Skeletal muscle tissue (tissue), 4 donors: ENCODE results near the gene CCN6. TPM values are rescaled to one million over a fixed set of nuclear protein-coding genes. Genes with fewer than 3 reads are reported as not detected.

ENCODE experiments used
- H3K27ac ChIP-seq: one replicate; pipeline ENCODE4 v1.7.0; 2013; ENCODE audit warnings: mild to moderate bottlenecking, low read depth, low read length, inconsistent platforms
- H3K27me3 ChIP-seq, 3 donors: one replicate each; pipeline ENCODE4 v1.7.0; 2013; ENCODE audit warnings: low read length in 3 of 3; ENCODE audit not compliant: control insufficient read depth in 3 of 3, insufficient read depth in 3 of 3
- H3K36me3 ChIP-seq, 3 donors: one replicate each; pipeline ENCODE4 v1.7.0; 2013; ENCODE audit warnings: low read length in 3 of 3; ENCODE audit not compliant: control insufficient read depth in 3 of 3, insufficient read depth in 3 of 3
- H3K4me1 ChIP-seq, 3 donors: one replicate each; pipeline ENCODE4 v1.7.0; 2013; ENCODE audit warnings: low read length in 3 of 3, mild to moderate bottlenecking in 3 of 3; ENCODE audit not compliant: control insufficient read depth in 3 of 3, insufficient read depth in 3 of 3
- H3K4me3 ChIP-seq, 3 donors: one replicate each; pipeline ENCODE4 v1.7.0; 2013; ENCODE audit warnings: low read length in 3 of 3
- H3K9ac ChIP-seq, 3 donors: one replicate each; pipeline ENCODE4 v1.7.0; 2013; ENCODE audit warnings: low read length in 3 of 3, mild to moderate bottlenecking in 3 of 3, moderate library complexity in 2 of 3, low read depth in 1 of 3
- H3K9me3 ChIP-seq, 3 donors: one replicate each; pipeline ENCODE4 v1.7.0; 2013; ENCODE audit warnings: low read length in 3 of 3; ENCODE audit not compliant: control insufficient read depth in 3 of 3
- total RNA-seq: library from RNA; depleted of rRNA; stranded (reverse); fragments of >200 nt; gene quantifications from one replicate; pipeline ENCODE4 v1.2.3, GENCODE V29; 2014
- donor health status: Osteomylitis.

CCN6 gene
- total RNA-seq, 1 donor from 2014 or later: not detected

DNA sequence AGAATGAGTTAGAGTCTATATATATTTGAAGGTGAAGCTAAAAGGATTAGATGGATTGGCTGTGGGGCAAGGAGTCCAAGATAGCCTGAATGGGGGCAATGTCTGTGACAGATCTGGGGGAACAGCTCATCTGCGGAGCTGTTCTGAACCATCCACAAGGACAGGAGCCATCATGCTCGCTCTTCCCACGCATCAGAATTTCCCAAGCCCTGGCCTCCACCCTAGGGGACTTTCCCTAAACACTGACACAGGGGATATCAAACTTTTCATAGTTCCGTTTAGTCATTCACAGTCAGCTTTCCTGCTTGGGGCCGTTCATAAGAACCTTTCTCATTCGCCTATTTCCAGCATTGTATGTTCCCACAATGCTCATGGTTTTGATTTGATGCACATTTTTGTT lies 37.6 kb upstream of the CCN6 start:
- Histone ChIP-seq H3K9me3 (no peaks in the 10 kb centered on the region), H3K36me3 (no peaks in the 10 kb centered on the region), H3K4me3 (no peak overlapping the region), H3K27ac (no peak overlapping the region), H3K27me3 (no peaks in the 10 kb centered on the region), H3K9ac (no peak overlapping the region), H3K4me1 (peaks cover 13 to 21% (median 20%) of the 10 kb centered on the region in 3 donors)

DNA sequence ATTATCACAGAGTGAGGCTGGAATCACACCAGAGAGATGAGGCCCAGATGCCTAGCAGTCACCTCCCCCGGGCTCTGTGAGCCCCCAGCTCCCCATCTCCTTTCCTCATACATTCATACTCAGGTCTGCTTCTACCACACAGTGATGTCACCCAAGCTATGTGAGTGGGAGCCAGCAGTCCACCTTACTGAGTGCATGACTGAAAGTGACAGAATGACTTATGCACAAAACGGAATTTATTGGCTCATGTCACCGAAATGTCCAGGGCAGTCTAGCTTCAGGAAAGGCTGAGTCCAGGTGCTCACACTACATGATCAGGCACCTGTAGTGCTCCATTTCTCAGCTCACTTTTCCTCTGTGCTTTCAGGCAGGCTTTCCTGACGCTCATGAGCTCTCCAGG lies 36.7 kb upstream of the CCN6 start:
- no peak overlapping the region for H3K27ac ChIP-seq
- H3K4me3 ChIP-seq: no peak overlapping the region
- H3K36me3 ChIP-seq: no peaks in the 10 kb centered on the region
- peaks cover 13 to 21% (median 20%) of the 10 kb centered on the region in 3 donors for H3K4me1 ChIP-seq
- no peaks in the 10 kb centered on the region for H3K9me3 ChIP-seq
- H3K27me3 ChIP-seq: no peaks in the 10 kb centered on the region
- no peak overlapping the region for H3K9ac ChIP-seq

DNA sequence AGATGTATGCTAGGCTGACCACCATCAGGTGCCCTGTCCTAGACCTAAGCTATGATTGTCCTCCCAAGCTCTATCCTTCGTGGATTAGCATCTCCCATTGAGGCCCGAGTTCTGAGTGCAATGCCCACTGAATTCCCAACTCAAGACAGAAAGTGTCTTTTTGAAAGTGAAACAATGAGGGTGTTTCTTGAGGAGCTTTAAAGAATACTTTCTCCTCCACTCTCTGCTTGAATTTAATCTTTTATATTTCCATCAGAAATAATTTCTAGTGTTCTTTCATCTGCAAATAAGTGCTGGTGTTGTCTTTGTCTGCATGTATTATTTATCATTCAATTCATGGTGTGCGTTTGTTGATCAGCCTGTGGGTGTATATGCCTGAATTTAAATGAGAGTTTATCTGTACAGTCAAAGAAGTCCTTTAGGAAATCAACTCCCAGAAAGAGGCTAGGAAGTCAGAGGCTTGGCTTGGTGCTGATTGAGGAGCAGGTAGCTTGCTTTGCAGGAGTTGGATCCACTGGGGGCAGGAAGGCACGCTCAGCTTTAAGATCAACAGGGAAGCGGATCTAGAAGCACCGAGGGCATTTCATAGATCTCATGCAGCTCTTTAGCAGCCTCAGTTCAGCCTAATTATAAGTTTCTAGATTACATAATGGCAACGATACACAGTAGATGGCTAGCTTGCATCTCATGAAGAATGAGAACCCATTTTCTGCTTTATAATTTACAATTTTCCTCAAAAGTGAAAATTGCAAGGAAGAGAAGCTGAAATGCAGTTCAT lies 36.0 kb upstream of the CCN6 start:
- Histone ChIP-seq H3K9me3 (no peaks in the 10 kb centered on the region), H3K27me3 (no peaks in the 10 kb centered on the region), H3K4me1 (peaks cover 13 to 21% (median 20%) of the 10 kb centered on the region in 3 donors), H3K27ac (no peak overlapping the region), H3K4me3 (no peak overlapping the region), H3K36me3 (no peaks in the 10 kb centered on the region), H3K9ac (no peak overlapping the region)

DNA sequence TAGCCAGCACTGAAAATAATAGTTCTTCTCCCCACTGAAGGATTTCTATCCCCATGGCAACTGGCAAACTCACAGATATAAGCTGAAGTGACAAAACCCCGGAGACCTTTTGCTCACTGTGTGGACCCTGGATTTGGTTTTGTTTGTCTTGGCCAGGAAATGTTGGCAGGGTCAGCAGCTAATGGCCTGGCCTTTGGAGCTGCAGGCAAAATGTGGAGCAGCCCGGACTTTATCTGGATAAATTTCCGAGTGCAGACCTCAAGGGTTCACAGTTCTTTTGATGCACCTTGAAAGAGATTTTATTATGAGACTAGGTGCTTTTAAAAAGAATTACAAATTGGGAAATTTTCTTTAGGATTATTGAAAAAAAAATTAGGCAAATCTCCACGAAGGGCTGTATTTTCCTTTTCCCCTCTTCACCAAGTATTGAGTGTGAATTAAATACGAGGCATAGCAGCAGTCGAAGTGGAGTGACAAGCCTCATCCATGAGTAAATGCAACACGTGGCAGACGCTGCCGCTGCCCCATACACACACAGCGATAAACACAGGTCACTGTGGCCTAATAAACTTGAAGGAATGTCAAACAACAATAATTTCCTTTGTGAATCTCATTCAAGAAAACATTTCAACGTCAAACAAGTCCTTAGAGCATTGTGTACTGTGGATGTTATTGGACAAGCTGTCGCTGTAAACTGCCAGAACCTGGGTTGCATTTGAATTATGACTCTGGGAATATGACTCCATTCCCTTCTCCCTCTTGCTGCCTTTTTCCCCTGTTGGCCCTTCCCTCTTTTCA lies 35.1 kb upstream of the CCN6 start:
- H3K4me3 ChIP-seq: no peak overlapping the region
- H3K27me3 ChIP-seq: no peaks in the 10 kb centered on the region
- H3K27ac ChIP-seq: no peak overlapping the region
- H3K9ac ChIP-seq: no peak overlapping the region
- H3K36me3 ChIP-seq: no peaks in the 10 kb centered on the region
- peaks cover 13 to 21% (median 20%) of the 10 kb centered on the region in 3 donors for H3K4me1 ChIP-seq
- peaks cover 0 to 2% (median 0%) of the 10 kb centered on the region in 3 donors for H3K9me3 ChIP-seq

DNA sequence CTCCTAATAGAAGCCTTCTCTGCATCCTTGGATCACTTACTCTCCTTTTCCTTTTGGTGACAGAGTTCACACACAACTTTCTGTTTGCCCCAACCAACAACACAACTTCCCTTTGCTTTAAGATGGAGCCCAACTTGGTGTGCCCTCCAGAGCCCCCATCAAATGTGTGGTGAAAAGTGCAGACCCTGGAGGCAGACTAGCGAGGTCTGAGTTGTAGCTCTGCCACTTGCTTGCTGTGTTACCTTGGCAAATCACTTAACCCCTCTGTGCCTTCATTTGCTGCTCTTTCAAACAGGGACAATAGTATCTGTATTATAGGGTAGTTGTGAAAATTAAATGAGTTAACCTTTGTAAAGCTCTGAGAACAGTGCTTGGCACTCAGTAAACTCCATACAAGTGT lies 34.3 kb upstream of the CCN6 start:
- H3K4me3 ChIP-seq: peak overlapping the region in 1 of 3 donors; percentile 20
- H3K9me3 ChIP-seq: peaks cover 0 to 2% (median 2%) of the 10 kb centered on the region in 3 donors
- no peaks in the 10 kb centered on the region for H3K27me3 ChIP-seq
- no peak overlapping the region for H3K9ac ChIP-seq
- H3K4me1 ChIP-seq: peaks cover 13 to 21% (median 20%) of the 10 kb centered on the region in 3 donors
- H3K27ac ChIP-seq: no peak overlapping the region
- H3K36me3 ChIP-seq: no peaks in the 10 kb centered on the region

DNA sequence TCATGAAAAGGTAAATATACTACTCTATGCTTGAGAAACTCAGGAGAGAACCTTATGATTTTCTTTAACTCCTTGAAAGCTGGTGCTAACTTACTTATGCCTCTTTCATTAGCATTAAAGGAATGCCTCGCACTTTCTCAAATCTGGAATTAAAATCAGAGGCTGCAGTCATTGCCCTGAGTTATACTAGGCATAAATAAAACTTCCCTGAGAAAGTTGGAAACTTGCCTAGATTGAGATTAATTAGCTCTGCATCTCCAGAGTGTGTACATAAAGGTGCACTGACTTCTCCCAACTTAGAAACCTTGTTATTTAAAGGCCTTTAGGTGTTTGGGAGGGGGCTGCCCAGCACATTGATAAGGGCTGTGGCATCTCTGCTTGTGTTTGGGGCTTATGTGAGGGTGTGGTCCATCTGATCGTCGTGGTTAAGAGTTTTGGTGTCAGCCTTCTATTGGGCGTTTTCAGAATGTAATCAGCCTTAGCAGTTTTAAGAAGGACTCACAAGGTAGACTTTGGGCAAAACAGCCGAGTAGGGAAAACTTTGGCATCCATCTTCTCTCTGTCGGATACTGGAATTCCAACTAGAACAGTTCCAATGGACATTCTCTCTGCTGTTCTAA lies 32.1 kb upstream of the CCN6 start:
- no peaks in the 10 kb centered on the region for H3K36me3 ChIP-seq
- H3K27ac ChIP-seq: no peak overlapping the region
- H3K27me3 ChIP-seq: no peaks in the 10 kb centered on the region
- no peak overlapping the region for H3K9ac ChIP-seq
- H3K4me3 ChIP-seq: no peak overlapping the region
- H3K4me1 ChIP-seq: peaks cover 13 to 20% (median 16%) of the 10 kb centered on the region in 3 donors
- peaks cover 0 to 2% (median 2%) of the 10 kb centered on the region in 3 donors for H3K9me3 ChIP-seq

DNA sequence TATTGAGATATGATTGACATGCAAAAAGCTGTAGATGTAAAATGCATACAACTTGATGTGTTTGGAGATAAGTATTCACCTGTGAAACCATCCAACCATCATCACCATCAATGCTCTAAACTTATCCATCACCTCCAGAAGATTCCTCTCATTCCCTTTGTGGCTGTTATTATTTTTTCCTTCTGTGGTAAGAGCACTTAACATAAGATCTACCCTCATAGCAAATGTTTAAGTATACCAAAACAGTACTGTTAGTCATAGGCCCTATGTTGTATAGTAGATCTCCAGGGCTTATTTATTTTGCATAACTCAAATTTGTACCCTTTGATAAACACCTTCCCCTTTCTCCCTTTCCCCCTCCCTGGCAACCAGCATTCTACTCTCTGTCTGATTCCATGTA lies 31.2 kb upstream of the CCN6 start:
- Histone ChIP-seq H3K4me1 (peaks cover 13 to 16% (median 16%) of the 10 kb centered on the region in 3 donors), H3K9ac (no peak overlapping the region), H3K27ac (no peak overlapping the region), H3K4me3 (no peak overlapping the region), H3K9me3 (peaks cover 0 to 2% (median 2%) of the 10 kb centered on the region in 3 donors), H3K36me3 (no peaks in the 10 kb centered on the region), H3K27me3 (no peaks in the 10 kb centered on the region)

DNA sequence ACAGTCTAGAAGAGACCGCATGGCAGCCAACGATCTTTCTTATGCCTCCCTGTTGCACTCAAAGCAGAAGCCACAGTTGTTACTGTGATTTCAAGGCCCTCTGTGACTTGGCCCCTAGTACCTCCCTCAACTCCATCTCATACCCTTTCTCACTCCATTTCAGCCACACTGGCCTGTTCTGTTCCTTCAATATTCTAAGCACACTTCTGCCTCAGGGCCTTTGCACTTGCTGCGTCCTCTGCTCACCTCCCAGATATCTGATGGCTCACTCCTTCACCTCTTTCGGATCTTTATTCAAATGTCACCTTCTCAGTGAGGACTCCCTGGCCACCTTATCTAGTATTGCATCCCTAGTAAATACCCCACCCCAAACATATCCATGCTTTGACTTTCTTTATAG lies 29.4 kb upstream of the CCN6 start:
- no peak overlapping the region for H3K27ac ChIP-seq
- no peaks in the 10 kb centered on the region for H3K27me3 ChIP-seq
- peaks cover 4 to 6% (median 4%) of the 10 kb centered on the region in 3 donors for H3K4me1 ChIP-seq
- no peak overlapping the region for H3K9ac ChIP-seq
- no peaks in the 10 kb centered on the region for H3K36me3 ChIP-seq
- no peak overlapping the region for H3K4me3 ChIP-seq
- H3K9me3 ChIP-seq: peaks cover 0 to 2% (median 2%) of the 10 kb centered on the region in 3 donors

DNA sequence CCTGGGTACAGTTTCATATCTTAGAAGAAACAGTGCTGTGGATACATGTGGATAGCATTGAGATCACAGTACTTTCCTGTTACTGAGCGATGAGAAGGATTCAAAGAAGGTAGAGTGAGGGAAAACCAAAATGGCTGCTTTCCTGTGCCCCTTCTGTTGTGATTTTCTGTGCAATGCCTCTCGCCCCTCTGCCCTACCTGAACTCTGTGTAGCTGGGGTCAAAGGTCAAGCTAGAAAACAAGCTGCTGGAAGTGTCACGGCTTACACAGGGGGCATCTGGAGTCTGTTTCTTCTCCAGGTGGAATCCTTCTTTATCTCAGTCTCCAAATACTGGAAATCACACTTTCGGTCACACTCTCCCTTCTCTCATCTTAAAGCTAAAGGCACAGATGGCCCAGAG lies 27.0 kb upstream of the CCN6 start:
- no peak overlapping the region for H3K9ac ChIP-seq
- H3K36me3 ChIP-seq: no peaks in the 10 kb centered on the region
- no peak overlapping the region for H3K27ac ChIP-seq

More for the DNA sequence above, 27.0 kb upstream of the CCN6 start:
- Histone ChIP-seq H3K27me3 (no peaks in the 10 kb centered on the region), H3K4me3 (no peak overlapping the region), H3K4me1 (peaks cover 0 to 9% (median 1%) of the 10 kb centered on the region in 3 donors), H3K9me3 (peaks cover 0 to 2% (median 2%) of the 10 kb centered on the region in 3 donors)
